Measurements from ENCODE around the gene MIEF1. TPM values are rescaled to one million over a fixed set of nuclear protein-coding genes. Genes with fewer than 3 reads are reported as not detected.

Gene MIEF1
- total RNA-seq, 2 donors from 2014 or later = 18.8 to 36.9 TPM

- Histone ChIP-seq H3K27me3 (replicated peaks; ENCODE audit: insufficient read depth) (no peaks in the 10 kb centered on the region), H3K27ac (peak overlapping the region; percentile 17 to 41), H3K36me3 (peaks cover 13% of the 10 kb centered on the region), H3K4me3 (peak overlapping the region; percentile 53), H3K4me1 (ENCODE audit: control insufficient read depth in 1 of 2, low read depth in 2 of 2) (peaks cover 35 to 79% of the 10 kb centered on the region in 2 donors), H3K9me3 (no peaks in the 10 kb centered on the region)
- DNase-seq (ENCODE audit: low spot score) (peak; percentile 59), ATAC-seq (ENCODE audit: insufficient number of reproducible peaks, low FRiP score, low read depth) (peak; percentile 22)
- peak; percentile 90 for TF ChIP-seq CTCF (IDR thresholded peaks at IDR 0.05)
Observed at GRCh38 chr22:39528681-39529486, 26.8 kb downstream of the MIEF1 start.

GRCh38 chr22:39529487-39529851, 27.4 kb downstream of the MIEF1 start:
- H3K4me3 ChIP-seq = peak overlapping the region; percentile 53
- peaks cover 7% of the 10 kb centered on the region for H3K36me3 ChIP-seq
- DNase-seq (ENCODE audit: low spot score) (no peak), ATAC-seq (ENCODE audit: insufficient number of reproducible peaks, low FRiP score, low read depth) (no peak)
- H3K9me3 ChIP-seq = no peaks in the 10 kb centered on the region
- peaks cover 29 to 74% of the 10 kb centered on the region in 2 donors for H3K4me1 ChIP-seq (ENCODE audit: control insufficient read depth in 1 of 2, low read depth in 2 of 2)
- H3K27me3 ChIP-seq (replicated peaks; ENCODE audit: insufficient read depth) = no peaks in the 10 kb centered on the region
- no peak for TF ChIP-seq CTCF (IDR thresholded peaks at IDR 0.05)
- H3K27ac ChIP-seq = no peak overlapping the region

GRCh38 chr22:39530116-39530515, 28.0 kb downstream of the MIEF1 start:
- Histone ChIP-seq H3K36me3 (peaks cover 3% of the 10 kb centered on the region), H3K9me3 (no peaks in the 10 kb centered on the region), H3K27me3 (replicated peaks; ENCODE audit: insufficient read depth) (no peaks in the 10 kb centered on the region), H3K4me3 (no peak overlapping the region), H3K4me1 (ENCODE audit: control insufficient read depth in 1 of 2, low read depth in 2 of 2) (peaks cover 28 to 74% of the 10 kb centered on the region in 2 donors), H3K27ac (no peak overlapping the region)
- ATAC-seq (ENCODE audit: insufficient number of reproducible peaks, low FRiP score, low read depth) = no peak
- no peak for TF ChIP-seq CTCF (IDR thresholded peaks at IDR 0.05)
- DNase-seq (ENCODE audit: low spot score) = no peak

- no peak overlapping the region for H3K4me3 ChIP-seq
- H3K4me1 ChIP-seq (ENCODE audit: control insufficient read depth in 1 of 2, low read depth in 2 of 2) = peaks cover 28 to 67% of the 10 kb centered on the region in 2 donors
Observed at GRCh38 chr22:39530692-39531331, 28.7 kb downstream of the MIEF1 start.

More at GRCh38 chr22:39530692-39531331, 28.7 kb downstream of the MIEF1 start:
- Histone ChIP-seq H3K27me3 (replicated peaks; ENCODE audit: insufficient read depth) (no peaks in the 10 kb centered on the region), H3K27ac (no peak overlapping the region), H3K36me3 (peaks cover 3% of the 10 kb centered on the region), H3K9me3 (no peaks in the 10 kb centered on the region)
- ATAC-seq (ENCODE audit: insufficient number of reproducible peaks, low FRiP score, low read depth) (no peak), DNase-seq (ENCODE audit: low spot score) (no peak)
- TF ChIP-seq CTCF (IDR thresholded peaks at IDR 0.05) = no peak

All from thoracic aorta (tissue), 2 donors.